ENCODE measurements around the gene BBOX1.

DNA sequence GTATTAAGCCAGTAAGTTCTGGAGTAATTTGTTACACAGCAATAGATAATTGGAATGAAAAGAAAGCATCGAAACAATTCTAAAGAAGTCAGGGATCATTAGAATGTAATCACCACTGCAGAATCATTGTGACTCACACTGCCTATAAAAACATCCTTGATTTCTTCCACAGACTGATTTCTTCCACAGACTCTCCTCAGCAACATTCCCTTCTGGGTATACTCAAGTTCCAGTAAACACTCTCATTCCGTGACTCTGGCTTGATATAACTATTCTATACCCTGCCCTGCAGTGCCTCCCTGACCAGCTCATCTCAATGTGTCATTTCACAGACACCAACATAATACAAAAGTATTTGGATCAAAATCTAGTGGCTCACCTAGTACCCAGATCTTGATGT lies 120.5 kb downstream of the BBOX1 start:
- TF ChIP-seq, protein P1, sequence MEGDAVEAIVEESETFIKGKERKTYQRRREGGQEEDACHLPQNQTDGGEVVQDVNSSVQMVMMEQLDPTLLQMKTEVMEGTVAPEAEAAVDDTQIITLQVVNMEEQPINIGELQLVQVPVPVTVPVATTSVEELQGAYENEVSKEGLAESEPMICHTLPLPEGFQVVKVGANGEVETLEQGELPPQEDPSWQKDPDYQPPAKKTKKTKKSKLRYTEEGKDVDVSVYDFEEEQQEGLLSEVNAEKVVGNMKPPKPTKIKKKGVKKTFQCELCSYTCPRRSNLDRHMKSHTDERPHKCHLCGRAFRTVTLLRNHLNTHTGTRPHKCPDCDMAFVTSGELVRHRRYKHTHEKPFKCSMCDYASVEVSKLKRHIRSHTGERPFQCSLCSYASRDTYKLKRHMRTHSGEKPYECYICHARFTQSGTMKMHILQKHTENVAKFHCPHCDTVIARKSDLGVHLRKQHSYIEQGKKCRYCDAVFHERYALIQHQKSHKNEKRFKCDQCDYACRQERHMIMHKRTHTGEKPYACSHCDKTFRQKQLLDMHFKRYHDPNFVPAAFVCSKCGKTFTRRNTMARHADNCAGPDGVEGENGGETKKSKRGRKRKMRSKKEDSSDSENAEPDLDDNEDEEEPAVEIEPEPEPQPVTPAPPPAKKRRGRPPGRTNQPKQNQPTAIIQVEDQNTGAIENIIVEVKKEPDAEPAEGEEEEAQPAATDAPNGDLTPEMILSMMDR (IDR thresholded peaks at IDR 0.05): no peak
- TF ChIP-seq POLR2AphosphoS5 (IDR thresholded peaks at IDR 0.05) (no peak), POLR2A (IDR thresholded peaks at IDR 0.05) (no peak), EP300 (IDR thresholded peaks at IDR 0.05) (no peak)

Measured in suprapubic skin (tissue), 4 donors.